HUES64 (cell line): ENCODE data around the gene COX5A. TPM values are rescaled to one million over a fixed set of nuclear protein-coding genes. Genes with fewer than 3 reads are reported as not detected.

Source experiments
- H3K27ac ChIP-seq: 2 replicates; pipeline ENCODE4 v1.7.0; 2013; ENCODE audit warnings: low read depth, low read length, inconsistent platforms
- H3K27me3 ChIP-seq: 2 replicates; pipeline ENCODE4 v1.6.1; 2013; ENCODE audit warnings: mild to moderate bottlenecking, low read length; ENCODE audit not compliant: insufficient read depth
- H3K36me3 ChIP-seq: 2 replicates; pipeline ENCODE4 v1.6.1; 2013; ENCODE audit warnings: mild to moderate bottlenecking, low read length; ENCODE audit not compliant: insufficient read depth
- H3K4me1 ChIP-seq: 2 replicates; pipeline ENCODE4 v1.6.1; 2013; ENCODE audit warnings: mild to moderate bottlenecking, low read length, moderate library complexity; ENCODE audit not compliant: insufficient read depth
- H3K4me3 ChIP-seq: 2 replicates; pipeline ENCODE4 v1.5.1; 2013; ENCODE audit warnings: mild to moderate bottlenecking, low read length, moderate library complexity
- H3K9ac ChIP-seq: 2 replicates; pipeline ENCODE4 v1.6.1; 2013; ENCODE audit warnings: mild to moderate bottlenecking, low read depth, low read length
- H3K9me3 ChIP-seq: 2 replicates; pipeline ENCODE4 v1.6.1; 2013; ENCODE audit warnings: low read depth, low read length; ENCODE audit not compliant: insufficient read depth
- WGBS: fragments of 150-250, 120-280 bp; methylation state at CpG from one replicate; pipeline ENCODE4 v1.1.7; 2013; ENCODE audit warnings: missing lambda C conversion rate; 5-methylcytosine and 5-hydroxymethylcytosine counted together
- polyA plus RNA-seq, 2 experiments: library from polyadenylated mRNA; stranded (reverse); fragments of 50-300 nt; gene quantifications; one replicate each; pipeline ENCODE4 v1.2.3, GENCODE V29; 2013

COX5A gene
- 327 TPM for polyA plus RNA-seq (2013, experiment 1 of 2)
- 346 TPM for polyA plus RNA-seq (2013, experiment 2 of 2)

DNA sequence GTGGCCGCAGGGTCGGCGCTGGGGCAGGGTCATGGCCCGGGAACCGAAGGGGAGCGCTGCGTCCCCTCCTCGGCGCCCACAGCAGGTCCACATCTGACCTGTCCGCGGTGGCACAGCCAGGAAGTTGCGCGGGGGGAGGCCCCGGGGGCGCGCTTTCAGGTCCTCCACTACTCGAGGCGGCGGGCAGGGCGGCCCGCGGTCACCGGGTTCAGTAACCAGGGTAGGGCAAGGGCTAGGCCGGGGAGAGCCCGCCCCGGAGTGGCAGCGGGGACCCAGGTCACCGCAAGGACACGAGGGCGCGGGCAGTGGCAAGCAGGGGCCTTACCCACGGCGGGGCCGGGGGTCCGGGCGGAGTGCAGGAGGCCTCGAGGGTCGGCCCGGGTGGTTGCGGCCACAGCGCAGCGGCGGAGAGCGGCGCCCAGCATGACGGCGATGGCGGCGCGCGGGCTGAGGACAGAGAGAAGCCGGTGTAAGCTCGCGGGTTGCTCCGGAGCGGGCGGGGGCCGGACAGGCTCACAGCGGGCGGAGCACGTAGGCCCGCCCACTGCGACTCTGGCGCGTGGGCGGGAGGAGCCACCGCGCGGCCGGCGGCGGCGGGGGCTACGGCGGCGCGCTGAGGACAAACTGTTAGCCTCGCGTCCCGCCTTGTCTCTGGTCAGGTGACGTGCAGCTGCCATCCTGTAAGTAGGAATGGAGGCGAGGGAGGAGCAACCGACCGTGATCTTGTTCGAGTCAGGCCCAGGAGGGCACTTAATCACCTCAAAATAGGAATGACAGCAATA, at the start of gene COX5A:
COX5A (minus strand) TSS at position 484 of the 782 bp plus-strand sequence; CDS start at position 425, 59 bp downstream.
- H3K4me1 ChIP-seq: no peaks in the 10 kb centered on the region
- H3K36me3 ChIP-seq: peaks cover 6% of the 10 kb centered on the region; the same call in 1 of the 2 replicates
- H3K27ac ChIP-seq: peak within 1 kb of the TSS; percentile 98
- H3K27me3 ChIP-seq: no peaks in the 10 kb centered on the region
- H3K4me3 ChIP-seq: peak within 1 kb of the TSS; percentile 83
- WGBS: under 1% methylated on average over 85 of the region's 85 CpGs
- H3K9me3 ChIP-seq: no peaks in the 10 kb centered on the region
- peak within 1 kb of the TSS; percentile 95 for H3K9ac ChIP-seq

DNA sequence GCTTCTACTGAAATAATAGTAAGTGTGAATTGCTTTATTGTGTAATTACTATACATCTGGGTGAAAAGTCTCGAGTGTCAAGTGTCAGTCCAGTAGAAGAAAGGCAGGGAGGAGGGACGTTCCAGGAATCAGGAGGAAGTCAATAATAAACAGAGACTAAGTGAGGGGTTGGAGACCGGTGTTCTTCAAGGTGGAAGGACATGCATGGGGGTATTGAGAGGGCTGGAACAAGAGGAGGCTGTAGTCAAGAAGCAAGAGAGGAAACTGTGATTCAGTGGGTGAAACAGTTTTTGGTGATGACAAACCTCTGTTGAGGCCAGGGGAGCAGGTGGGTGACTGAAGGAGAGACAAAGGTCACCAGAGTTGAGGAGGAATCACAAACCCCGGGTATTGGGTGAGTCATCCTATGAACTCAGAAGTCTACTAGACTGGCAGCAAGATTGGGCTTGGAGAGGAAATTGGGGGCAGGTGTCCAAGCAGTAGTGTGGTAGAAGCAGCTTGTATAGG, 45.9 kb upstream of the COX5A start:
- no peaks in the 10 kb centered on the region for H3K9me3 ChIP-seq
- H3K9ac ChIP-seq: no peak overlapping the region
- 63% methylated on average over 4 of the region's 4 CpGs for WGBS
- no peak overlapping the region for H3K27ac ChIP-seq
- no peaks in the 10 kb centered on the region for H3K27me3 ChIP-seq
- no peak overlapping the region for H3K4me3 ChIP-seq
- H3K4me1 ChIP-seq: peaks cover under 1% of the 10 kb centered on the region; the same call in 1 of the 2 replicates
- no peaks in the 10 kb centered on the region for H3K36me3 ChIP-seq

DNA sequence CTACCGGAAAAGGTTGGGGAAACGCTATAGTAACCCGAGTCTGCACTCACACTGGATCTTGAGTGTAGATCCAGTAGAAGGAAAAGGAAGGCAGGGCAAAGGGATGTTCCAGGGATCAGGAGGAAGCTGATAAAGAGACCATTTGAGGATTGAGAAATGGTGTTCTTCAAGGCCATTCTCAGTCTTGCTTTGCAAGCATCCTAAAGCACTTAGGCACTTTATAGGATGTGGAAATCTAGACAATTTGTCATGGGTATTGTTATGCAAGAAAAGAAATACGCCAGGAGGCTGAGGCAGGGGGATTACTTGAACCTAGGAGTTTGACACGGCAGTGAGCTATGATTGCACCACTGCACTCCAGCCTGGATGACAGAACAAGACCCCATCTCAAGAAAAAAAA, 44.3 kb upstream of the COX5A start:
- Histone ChIP-seq H3K36me3 (no peaks in the 10 kb centered on the region), H3K4me3 (no peak overlapping the region), H3K27me3 (no peaks in the 10 kb centered on the region), H3K27ac (no peak overlapping the region), H3K9ac (no peak overlapping the region), H3K9me3 (no peaks in the 10 kb centered on the region), H3K4me1 (peaks cover 5% of the 10 kb centered on the region; the same call in 1 of the 2 replicates)
- 90% methylated on average over 5 of the region's 5 CpGs for WGBS

GRCh38 chr15:74978503-74978902, 40.6 kb upstream of the COX5A start:
- Histone ChIP-seq H3K4me1 (peaks cover 5% of the 10 kb centered on the region; the same call in 1 of the 2 replicates), H3K36me3 (no peaks in the 10 kb centered on the region), H3K9me3 (no peaks in the 10 kb centered on the region), H3K4me3 (no peak overlapping the region), H3K27ac (no peak overlapping the region), H3K9ac (no peak overlapping the region), H3K27me3 (no peaks in the 10 kb centered on the region)
- WGBS: 39% methylated on average over 3 of the region's 3 CpGs

DNA sequence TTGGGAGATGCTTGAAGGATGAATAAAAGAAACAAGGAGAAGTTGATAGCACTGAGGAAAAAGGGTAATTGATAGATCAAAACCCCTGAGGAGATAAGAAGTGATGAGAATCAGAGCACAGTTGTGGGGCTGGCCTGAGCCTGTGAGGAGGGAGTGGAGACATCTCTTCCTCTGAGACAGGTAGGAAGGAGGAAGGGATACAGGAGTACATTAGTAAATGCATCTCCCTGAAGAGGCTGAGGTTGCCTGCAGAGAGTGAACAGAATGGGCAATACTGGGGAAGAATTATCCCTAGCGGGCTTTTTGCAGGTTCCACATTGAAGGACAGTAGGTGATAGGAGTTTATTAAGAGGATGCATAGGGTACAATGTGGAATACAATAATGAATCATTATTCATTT, 40.2 kb upstream of the COX5A start:
- no peak overlapping the region for H3K9ac ChIP-seq
- no peaks in the 10 kb centered on the region for H3K9me3 ChIP-seq
- WGBS: 100% methylated on average over 1 of the region's 1 CpG
- peaks cover 5% of the 10 kb centered on the region; the same call in 1 of the 2 replicates for H3K4me1 ChIP-seq
- no peak overlapping the region for H3K4me3 ChIP-seq
- H3K27me3 ChIP-seq: no peaks in the 10 kb centered on the region
- H3K36me3 ChIP-seq: no peaks in the 10 kb centered on the region
- no peak overlapping the region for H3K27ac ChIP-seq

- Histone ChIP-seq H3K27ac (no peak overlapping the region), H3K4me3 (no peak overlapping the region), H3K4me1 (peaks cover 5% of the 10 kb centered on the region; the same call in 1 of the 2 replicates), H3K9me3 (no peaks in the 10 kb centered on the region), H3K36me3 (no peaks in the 10 kb centered on the region), H3K9ac (no peak overlapping the region), H3K27me3 (no peaks in the 10 kb centered on the region)
- 96% methylated on average over 4 of the region's 4 CpGs for WGBS
Observed at GRCh38 chr15:74977599-74977998, 39.7 kb upstream of the COX5A start.

- no peaks in the 10 kb centered on the region for H3K9me3 ChIP-seq
- 88% methylated on average over 1 of the region's 1 CpG for WGBS
- H3K9ac ChIP-seq: no peak overlapping the region
- no peak overlapping the region for H3K27ac ChIP-seq
- no peak overlapping the region for H3K4me3 ChIP-seq
- H3K36me3 ChIP-seq: no peaks in the 10 kb centered on the region
- no peaks in the 10 kb centered on the region for H3K27me3 ChIP-seq
- peaks cover 5% of the 10 kb centered on the region; the same call in 1 of the 2 replicates for H3K4me1 ChIP-seq
Observed at GRCh38 chr15:74976159-74976558, 38.3 kb upstream of the COX5A start.

- H3K27me3 ChIP-seq: no peaks in the 10 kb centered on the region
- H3K27ac ChIP-seq: no peak overlapping the region
- H3K9me3 ChIP-seq: no peaks in the 10 kb centered on the region
- no peak overlapping the region for H3K4me3 ChIP-seq
- WGBS: 98% methylated on average over 5 of the region's 5 CpGs
- H3K9ac ChIP-seq: no peak overlapping the region
- no peaks in the 10 kb centered on the region for H3K36me3 ChIP-seq
- no peaks in the 10 kb centered on the region for H3K4me1 ChIP-seq
Observed at GRCh38 chr15:74967670-74968069, 29.8 kb upstream of the COX5A start.

DNA sequence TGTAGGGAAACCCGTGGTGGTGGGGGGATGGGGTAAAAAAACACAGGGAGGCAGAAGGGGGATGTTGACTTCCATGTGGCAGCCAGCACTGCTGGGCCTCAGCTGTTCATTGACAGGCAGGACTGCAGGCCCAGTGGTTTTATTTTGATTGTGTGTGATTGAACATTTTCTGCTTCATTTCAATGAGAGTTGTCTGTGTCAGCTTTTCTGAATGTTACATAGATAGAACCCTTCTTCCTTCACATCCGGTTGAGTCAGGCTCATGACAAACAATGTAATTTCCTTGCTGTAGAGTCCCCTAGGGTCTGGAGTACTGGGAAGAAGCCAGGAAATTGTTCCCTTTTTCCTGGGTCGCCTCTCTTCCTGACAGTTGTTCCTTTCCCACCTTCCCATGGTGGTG, 26.9 kb upstream of the COX5A start:
- Histone ChIP-seq H3K4me1 (no peaks in the 10 kb centered on the region; the same call in 1 of the 2 replicates), H3K9ac (no peak overlapping the region), H3K36me3 (no peaks in the 10 kb centered on the region), H3K27ac (no peak overlapping the region), H3K9me3 (no peaks in the 10 kb centered on the region), H3K4me3 (no peak overlapping the region), H3K27me3 (peaks cover 12% of the 10 kb centered on the region)
- 57% methylated on average over 2 of the region's 3 CpGs for WGBS

- no peak overlapping the region for H3K4me3 ChIP-seq
- 91% methylated on average over 2 of the region's 4 CpGs for WGBS
- H3K9ac ChIP-seq: no peak overlapping the region
- H3K4me1 ChIP-seq: no peaks in the 10 kb centered on the region; the same call in 1 of the 2 replicates
- H3K36me3 ChIP-seq: no peaks in the 10 kb centered on the region
- peaks cover 28% of the 10 kb centered on the region for H3K27me3 ChIP-seq
- H3K27ac ChIP-seq: no peak overlapping the region
- H3K9me3 ChIP-seq: no peaks in the 10 kb centered on the region
Observed at GRCh38 chr15:74963213-74963612, 25.3 kb upstream of the COX5A start.

DNA sequence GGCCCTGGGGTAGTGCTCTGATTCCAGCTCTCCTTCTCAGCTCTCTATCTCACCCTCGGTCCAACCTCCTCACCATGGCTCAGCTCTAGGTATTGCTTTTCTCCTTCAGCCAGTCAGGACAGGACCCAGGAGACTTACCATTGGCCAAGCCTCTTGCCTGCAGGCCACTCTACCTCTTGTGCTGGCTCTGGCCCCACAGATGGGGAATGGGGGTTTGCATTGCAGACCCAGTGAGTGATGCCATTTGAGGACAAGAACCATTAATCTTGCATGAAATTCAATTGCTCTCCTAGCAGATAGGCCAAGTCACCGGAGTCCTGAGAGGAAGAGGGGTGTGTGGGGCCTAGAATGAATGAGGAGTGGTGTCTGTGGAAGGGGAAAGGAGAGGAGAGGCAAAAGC, 24.8 kb upstream of the COX5A start:
- no peaks in the 10 kb centered on the region for H3K36me3 ChIP-seq
- peaks cover 34% of the 10 kb centered on the region for H3K27me3 ChIP-seq
- no peak overlapping the region for H3K27ac ChIP-seq
- 65% methylated on average over 2 of the region's 2 CpGs for WGBS
- no peaks in the 10 kb centered on the region for H3K9me3 ChIP-seq
- H3K9ac ChIP-seq: no peak overlapping the region
- H3K4me3 ChIP-seq: no peak overlapping the region
- H3K4me1 ChIP-seq: peaks cover 3% of the 10 kb centered on the region
